ENCODE results near the gene NMNAT2. TPM values are rescaled to one million over a fixed set of nuclear protein-coding genes. Genes with fewer than 3 reads are reported as not detected.

The NMNAT2 gene
- total RNA-seq, 1 experiment from 2014 or later = 11.4 TPM

- no CpG with 5 or more reads among the region's 1 CpG for WGBS (ENCODE audit: extremely low coverage, insufficient read length, low lambda C conversion rate)
- no peaks in the 10 kb centered on the region for H3K79me1 ChIP-seq (ENCODE audit: insufficient read depth, low read depth, low read length, poor library complexity, severe bottlenecking)
- no peak overlapping the region for H3K23ac ChIP-seq (ENCODE audit: insufficient read length, low read depth, low read length)
- H3K23me2 ChIP-seq (ENCODE audit: insufficient read length, low read depth, low read length, poor library complexity, severe bottlenecking) = no peaks in the 10 kb centered on the region
- peaks cover 2% of the 10 kb centered on the region; the same call in 1 of the 2 replicates for H3K4me1 ChIP-seq (ENCODE audit: insufficient read depth, low read length)
- Mint-ChIP-seq H3K27ac (peak overlapping the region in 2 of 3 experiments; percentile 80 to 83; a peak in 5 of 7 replicates), H3K9me3 (peaks cover 0 to 3% of the 10 kb centered on the region in 2 experiments; a peak in 1 of 5 replicates), H3K4me3 (no peak overlapping the region), H3K36me3 (ENCODE audit: insufficient read depth in 1 of 3, low read depth in 3 of 3) (no peaks in the 10 kb centered on the region), H3K4me1 (peaks cover 29 to 30% of the 10 kb centered on the region in 2 experiments), H3K27me3 (ENCODE audit: low read depth) (no peaks in the 10 kb centered on the region)
- no peak overlapping the region for H3T11ph ChIP-seq (ENCODE audit: low read length)
- DNase-seq = no peak
- H2BK120ac ChIP-seq (ENCODE audit: low read depth, low read length, poor library complexity, severe bottlenecking) = no peak overlapping the region
- H4K91ac ChIP-seq (ENCODE audit: insufficient read length, low read depth, low read length) = no peak overlapping the region
- no peak for TF ChIP-seq CTCF (conservative IDR thresholded peaks at IDR 0.05)
- no peak overlapping the region for H2BK15ac ChIP-seq (ENCODE audit: low read depth, low read length)
- H4K8ac ChIP-seq (replicated peaks; ENCODE audit: insufficient read length, low read depth, low read length) = no peak overlapping the region
- no peak overlapping the region for H2BK12ac ChIP-seq (ENCODE audit: insufficient read length, low read depth, low read length)
- H2BK20ac ChIP-seq (ENCODE audit: low read depth, low read length, poor library complexity, severe bottlenecking) = no peak overlapping the region
- no peak overlapping the region for H4K5ac ChIP-seq (ENCODE audit: insufficient read length, low read depth, low read length)
- H3K4me2 ChIP-seq (ENCODE audit: insufficient read depth, insufficient read length, low read length) = no peak overlapping the region
- peak overlapping the region; percentile 71 for H3K27ac ChIP-seq (ENCODE audit: insufficient read length, low read depth, low read length)
- no peak overlapping the region for H3K14ac ChIP-seq (ENCODE audit: insufficient read depth, low read length)
- H3K56ac ChIP-seq (ENCODE audit: insufficient read length, low read depth, low read length) = no peak overlapping the region
- no peak overlapping the region for H2AK5ac ChIP-seq (ENCODE audit: insufficient read length, low read length)
- H3K27me3 ChIP-seq (ENCODE audit: insufficient read depth, low read length) = no peaks in the 10 kb centered on the region
- no peaks in the 10 kb centered on the region for H4K20me1 ChIP-seq (ENCODE audit: control insufficient read depth, insufficient read depth, insufficient read length)
- no peak overlapping the region for H2BK5ac ChIP-seq (ENCODE audit: insufficient read length, low read length)
- H3K79me2 ChIP-seq (ENCODE audit: insufficient read depth, low read length) = no peaks in the 10 kb centered on the region
- no peak overlapping the region for H3K9ac ChIP-seq (ENCODE audit: extremely low read depth, insufficient read length, low read length)
- H3K18ac ChIP-seq (ENCODE audit: insufficient read length, low read depth, low read length) = no peak overlapping the region
- no peak overlapping the region for H2AFZ ChIP-seq (ENCODE audit: low read length)
- no peaks in the 10 kb centered on the region for H3K9me3 ChIP-seq (ENCODE audit: control insufficient read depth, low read depth, low read length)
- H3K4ac ChIP-seq (ENCODE audit: low read depth, low read length) = no peak overlapping the region
Observed at GRCh38 chr1:183461350-183461749, 43.2 kb upstream of the NMNAT2 start.
